ENCODE results near the gene LRCH2. TPM values are rescaled to one million over a fixed set of nuclear protein-coding genes. Genes with fewer than 3 reads are reported as not detected.

The LRCH2 gene
- total RNA-seq, 1 experiment from 2014 or later, result not detected

- DNase-seq (ENCODE audit: low read depth), result no peak
These were observed 166.1 kb downstream of the LRCH2 start for GRCh38 chrX:115067812-115068211.

- DNase-seq (ENCODE audit: low read depth), result no peak
These were observed 168.6 kb downstream of the LRCH2 start for GRCh38 chrX:115065304-115065703.

Other genes with a start within 250 kb of the LRCH2 start
- gene IL13RA2, start 216.5 kb downstream of the LRCH2 start, total RNA-seq (2014; rRNA removed), result not detected in 2 replicates
- gene RBMXL3, start 44.7 kb downstream of the LRCH2 start, total RNA-seq (2014; rRNA removed), result not detected in 2 replicates
- not detected in 2 replicates for gene LUZP4, start 55.6 kb upstream of the LRCH2 start, total RNA-seq (2014; rRNA removed)

Data from LHCN-M2 (cell line).